ENCODE measurements around the gene CLTCL1.

CLTCL1 gene

DNA sequence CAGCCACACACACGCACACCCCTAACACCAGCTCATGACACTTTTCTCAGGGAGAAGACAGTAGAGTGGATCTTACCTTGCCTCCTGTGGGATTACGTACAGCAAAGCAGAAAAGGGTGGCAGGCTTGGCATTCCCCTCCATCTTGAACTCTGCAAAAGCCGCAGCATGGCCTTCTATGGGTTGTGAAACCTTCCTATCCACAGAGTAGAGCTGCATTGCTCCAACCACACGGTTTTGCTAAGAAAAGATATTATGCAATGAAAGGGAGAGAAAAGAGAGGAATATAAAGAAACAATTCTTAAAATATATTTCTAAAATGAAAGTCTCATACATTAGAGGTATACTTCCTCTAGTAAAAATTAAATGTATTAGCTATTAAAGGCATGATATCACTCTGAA lies 48.8 kb downstream of the CLTCL1 start:
- peak; percentile 83 for DNase-seq

DNA sequence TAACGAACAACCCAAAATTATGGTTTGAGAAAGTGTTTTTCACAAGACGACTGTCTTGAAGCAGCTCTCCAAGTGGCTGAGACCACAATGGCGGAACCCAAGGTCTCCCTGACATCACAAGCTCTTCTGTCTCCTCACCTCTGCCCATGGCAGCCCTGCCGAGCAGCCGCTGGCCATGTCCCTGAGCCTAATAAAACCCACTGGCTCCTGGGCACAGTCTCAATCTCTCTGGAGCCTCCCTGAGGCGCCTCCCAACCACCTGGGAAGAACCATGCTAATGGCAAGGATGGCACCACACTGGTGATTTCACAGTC lies 50.0 kb downstream of the CLTCL1 start:
- no peak for DNase-seq

DNA sequence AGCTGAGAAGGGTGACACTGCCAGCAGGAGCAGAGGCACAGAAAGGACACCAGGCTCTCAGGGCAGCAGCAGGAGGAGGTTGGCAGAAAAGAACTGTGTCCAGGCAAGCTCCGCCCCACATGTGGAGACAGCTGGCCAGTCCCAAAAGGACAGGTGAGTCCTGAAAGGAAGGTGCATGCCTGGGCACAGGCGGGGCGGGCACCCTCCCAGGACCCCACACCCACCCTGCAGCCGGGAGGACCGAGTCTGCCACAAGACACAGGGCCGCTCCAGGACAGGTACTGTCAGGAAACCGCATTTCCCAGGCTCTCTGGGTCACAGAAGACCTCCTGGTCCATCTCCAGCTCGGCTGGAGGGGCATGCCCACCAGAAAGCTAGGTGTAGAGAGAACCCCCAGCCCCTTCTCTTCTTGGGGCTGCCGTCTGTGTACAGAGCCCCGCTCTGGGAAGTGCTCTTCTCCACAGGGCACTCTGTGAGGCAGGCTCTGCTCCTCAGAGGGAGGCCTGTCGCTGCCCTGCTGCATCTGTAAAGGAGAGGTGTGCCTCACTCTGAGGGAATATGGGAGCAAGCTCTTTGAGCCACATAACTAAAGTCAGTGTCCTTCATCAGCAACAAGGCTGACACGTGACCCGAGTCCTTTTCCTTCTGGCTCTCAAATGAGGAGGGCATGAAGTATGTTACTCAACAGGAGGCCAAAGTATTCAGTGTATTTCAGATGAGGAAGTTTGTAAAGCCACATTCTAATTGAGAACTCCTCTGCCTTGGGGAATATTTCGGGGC lies 50.5 kb downstream of the CLTCL1 start:
- DNase-seq, result peak; percentile 87

DNA sequence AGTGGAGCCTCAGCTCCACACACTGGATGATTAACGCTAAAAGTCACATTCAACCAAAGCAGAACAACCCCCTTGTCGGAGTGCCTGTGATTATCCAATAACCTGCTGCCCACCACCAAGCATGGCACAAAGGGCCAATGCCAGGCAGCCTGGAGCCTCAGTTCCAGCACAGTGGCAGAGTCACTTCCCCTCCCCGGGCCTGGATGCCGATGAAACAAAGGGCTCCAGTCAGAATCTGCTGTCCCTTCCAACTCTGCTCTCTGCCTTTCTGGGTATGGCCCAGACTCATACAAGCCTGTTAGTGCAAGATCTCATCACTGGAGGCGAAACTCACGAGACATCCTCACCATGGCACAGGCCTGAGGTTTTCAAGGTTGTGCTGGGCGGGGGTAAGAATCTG lies 52.1 kb downstream of the CLTCL1 start:
- no peak for DNase-seq

DNA sequence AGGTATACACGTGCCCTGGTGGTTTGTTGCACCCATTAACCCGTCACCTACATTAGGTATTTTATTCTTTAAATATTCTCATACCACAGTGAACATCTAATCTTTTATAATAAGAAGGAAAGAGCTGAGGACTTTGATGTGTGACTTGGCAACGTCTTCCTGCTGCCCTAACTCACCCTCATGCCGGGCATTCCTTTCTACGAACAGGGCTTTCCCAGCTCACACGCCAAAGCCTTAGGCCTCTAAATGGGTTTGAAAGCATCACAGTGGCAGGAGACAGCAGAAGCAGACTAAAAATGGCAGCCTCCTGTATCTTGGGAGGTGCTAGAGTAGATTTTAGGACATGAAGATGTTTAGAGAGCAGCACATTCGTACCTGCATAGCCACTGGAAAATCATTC lies 52.6 kb downstream of the CLTCL1 start:
- no peak for DNase-seq

DNA sequence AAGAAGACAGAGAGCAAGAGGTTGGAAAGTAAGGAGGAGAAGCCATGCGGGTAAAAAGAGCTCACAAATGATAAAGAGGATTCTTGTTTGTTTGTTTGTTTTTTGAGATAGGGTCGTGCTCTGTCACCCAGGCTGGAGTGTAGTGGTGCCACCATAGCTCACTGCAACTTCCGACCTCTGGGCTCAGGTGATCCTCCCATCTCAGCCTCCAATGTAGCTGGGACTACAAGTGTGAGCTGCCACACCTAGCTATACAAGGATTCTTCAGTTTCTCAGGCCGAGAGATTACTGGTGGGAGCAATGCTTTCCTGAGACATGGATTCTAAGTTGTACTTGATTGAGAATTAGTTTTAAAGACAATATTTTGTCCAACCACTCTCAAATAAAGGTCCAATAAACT lies 55.6 kb downstream of the CLTCL1 start:
- DNase-seq, result no peak

DNA sequence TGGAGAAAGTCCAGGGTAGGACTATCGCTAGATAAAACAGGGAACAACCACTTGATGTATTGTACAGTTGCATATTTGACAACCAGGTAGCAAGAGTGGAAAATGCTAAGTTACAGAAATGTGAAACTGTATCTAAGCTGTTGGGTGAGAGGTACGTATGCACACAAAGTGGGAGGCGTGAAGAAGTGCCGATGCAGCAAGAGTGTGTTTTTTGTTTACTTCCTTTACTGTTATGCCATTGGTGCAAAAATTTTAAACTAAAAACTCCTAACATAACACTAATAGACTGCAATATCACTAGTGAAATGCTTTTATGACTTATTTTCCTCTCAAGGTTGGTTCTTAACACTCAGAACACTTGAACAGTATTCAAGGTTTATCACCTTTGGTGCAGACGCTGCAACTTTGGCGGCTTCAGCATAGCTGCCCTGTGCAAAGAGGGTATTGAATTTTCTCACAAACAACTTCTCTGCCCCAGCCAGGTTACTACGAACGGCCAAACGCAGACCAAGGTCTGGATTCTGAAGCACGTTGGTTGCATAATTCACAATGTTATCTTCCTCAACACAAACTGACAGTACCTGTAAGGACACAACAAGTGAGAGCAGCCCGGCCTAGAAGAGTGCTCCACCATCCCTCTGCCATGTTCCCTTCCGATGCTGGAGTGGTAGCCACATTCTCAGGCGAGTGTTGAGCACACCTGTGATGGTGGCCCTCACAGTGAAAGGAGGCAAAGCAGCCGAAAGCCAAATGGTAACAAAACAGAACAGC lies 57.2 kb downstream of the CLTCL1 start:
- no peak for DNase-seq

DNA sequence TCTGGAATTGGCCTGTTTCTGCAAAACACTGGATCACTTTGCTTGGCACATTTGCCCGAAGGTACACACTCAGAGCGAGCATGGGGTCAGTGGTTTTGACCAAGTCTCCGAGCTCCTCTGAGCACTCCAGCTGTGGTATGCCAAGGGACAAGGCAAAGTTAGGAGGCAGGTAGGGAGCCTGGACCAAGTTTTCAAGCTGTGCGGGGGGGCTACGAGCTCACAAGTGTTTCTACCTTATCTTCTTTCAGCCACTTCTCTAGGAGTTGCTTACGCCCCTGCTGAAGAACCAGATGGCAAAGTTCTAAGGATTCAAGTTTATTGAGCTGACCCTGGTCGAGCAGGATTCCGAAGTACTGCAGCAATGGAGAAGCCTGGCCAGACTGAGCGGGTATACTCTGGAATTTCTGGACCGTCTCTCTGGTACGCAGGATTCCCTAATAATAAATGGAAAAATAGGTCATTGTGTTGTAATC lies 58.3 kb downstream of the CLTCL1 start:
- no peak for DNase-seq

DNA sequence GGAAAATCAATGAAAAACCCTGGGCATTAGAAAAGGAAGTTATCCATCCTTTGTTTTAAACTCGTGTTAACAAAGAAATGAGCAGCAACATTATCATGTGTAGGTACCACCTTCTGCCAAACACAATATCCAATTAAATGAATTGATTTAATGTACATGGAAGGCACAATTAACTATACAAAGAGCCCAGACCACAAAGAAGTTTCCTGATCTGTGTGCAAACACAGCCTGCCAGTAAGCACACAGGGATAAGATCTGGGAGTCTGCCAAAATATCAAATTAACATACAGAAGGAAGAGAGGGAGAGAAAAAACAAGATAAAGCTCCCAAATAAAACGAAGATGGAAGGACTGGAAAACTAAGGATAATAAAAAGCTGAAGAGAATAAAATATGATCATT lies 58.9 kb downstream of the CLTCL1 start:
- no peak for DNase-seq

DNA sequence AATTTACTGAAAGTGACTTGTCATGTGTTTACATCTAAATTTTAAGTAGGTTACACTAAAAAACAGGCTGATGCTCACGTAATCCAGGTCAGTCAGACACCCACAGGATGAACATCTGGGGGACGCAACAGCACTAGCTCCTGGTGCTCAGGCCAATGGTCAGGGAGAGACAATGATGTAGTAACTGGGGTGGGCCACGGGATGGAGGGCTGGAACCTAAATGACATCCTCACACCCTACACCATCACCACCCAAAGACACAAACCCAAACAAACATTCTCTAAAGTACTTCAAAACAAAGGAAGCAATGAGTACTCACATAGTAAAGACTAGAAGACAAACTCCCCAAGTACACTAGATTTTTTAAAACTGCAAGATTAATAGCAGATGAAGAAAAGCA lies 59.5 kb downstream of the CLTCL1 start:
- no peak for DNase-seq

DNA sequence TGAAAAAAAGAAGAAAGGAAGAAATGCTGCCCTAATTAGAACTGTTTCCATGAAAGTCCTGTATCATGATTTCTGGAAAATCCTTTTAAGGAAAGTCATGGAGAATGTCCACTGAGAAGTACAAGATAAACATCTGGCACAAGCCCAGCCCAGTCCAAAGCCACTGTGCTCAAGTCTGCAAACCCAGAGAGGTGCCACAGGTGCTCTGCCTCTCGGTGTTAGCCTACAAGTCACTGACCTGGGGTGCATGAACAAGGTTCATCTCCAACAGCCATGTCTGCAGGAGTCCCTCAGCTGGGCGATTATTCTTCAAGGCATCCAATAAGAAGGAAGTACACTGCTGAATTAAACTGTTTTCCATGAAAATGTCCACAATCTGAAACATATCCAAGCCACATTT lies 61.9 kb downstream of the CLTCL1 start:
- no peak for DNase-seq

DNA sequence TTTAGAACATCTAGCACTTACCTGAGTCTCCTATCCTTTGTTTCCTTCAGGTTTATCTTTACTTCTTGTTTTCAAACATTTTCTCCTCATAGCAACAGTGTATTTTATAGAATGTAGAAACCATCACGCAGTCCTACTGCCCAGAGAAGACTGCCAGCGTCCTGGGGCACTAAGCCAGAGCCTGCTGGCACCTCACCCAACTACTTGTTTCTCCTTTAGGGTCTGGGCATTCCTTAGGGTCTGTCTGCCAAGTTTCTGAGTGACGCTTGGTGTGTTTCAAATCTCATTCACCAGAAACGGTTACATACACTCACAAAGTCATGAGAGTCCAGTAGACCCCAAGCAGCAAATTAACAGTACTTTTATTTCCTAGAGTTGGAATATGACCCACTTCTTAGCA lies 63.3 kb downstream of the CLTCL1 start:
- DNase-seq, result no peak

DNA sequence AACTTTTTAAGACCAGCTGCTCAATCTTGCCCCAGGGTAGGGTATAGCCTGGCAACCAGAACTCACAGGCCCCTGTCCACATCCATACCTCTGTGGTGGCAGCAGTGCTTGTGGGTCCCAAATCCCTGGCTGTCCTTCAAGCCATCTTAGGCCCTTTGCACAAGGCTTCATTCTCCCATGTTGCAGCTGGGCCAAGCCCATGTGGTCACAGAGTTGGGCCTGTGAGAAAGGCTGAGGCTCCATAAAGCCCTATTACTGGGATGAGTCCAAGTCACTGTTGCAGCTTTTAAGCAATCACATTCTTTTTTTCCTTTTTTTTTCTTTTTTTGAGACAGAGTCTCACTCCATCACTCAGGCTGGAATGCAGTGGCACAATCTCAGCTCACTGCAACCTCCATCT lies 65.1 kb downstream of the CLTCL1 start:
- no peak for DNase-seq

DNA sequence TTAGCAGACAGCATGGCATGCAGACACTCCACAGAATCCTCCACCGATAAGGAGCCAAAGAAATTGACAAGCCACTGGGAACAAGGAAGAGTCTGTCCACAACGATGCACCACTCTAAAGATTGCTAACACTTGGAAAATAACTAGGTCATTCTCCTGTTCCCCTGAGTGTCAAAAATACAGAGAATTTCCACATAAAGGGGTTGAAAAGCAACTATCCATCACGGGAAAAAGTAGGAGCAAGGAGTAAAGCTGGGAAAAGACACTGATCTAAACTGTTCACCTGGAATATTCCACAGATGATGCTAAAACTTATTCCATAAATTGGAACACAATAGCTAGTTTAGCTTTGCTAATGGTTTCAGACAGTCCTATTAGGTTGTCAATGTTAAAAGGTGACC lies 66.0 kb downstream of the CLTCL1 start:
- no peak for DNase-seq

DNA sequence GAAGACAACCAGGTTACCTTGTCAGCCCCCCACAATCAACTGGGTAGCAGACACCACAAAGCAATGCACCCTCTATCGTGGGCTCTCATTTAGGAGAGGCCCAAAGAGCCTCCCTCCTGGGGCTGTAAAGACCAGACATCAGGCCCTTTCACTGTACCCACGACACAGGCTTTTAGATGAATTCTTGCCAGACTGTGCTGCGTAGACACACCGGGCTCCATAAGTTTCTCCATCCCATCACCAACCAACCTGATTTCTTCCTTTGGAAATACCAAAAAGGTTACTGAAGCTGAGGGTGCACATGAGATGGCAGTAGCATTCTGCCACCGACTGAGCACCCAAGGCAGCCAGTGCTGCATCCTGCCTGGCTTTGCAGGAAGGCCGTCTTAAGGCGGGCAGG lies 66.5 kb downstream of the CLTCL1 start:
- DNase-seq, result no peak

DNA sequence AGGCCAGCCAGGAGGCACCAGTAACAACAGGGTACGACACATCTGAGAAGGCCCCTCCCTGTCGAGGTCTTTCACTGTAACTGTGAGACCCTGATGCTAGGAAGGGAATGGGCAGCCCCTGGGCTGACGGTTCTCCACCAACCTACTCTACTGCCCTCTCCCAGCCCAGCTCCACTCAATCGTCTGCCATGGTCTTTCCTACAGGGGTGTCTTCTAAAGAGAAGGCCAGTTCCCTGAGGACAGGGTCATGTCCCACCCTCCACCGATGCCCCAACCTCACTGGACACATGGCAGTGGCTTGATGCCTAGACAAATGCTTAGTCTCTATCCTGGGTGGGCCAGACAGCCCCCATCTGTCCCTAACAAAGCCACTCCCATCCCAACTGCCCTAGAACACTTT lies 67.0 kb downstream of the CLTCL1 start:
- no peak for DNase-seq

DNA sequence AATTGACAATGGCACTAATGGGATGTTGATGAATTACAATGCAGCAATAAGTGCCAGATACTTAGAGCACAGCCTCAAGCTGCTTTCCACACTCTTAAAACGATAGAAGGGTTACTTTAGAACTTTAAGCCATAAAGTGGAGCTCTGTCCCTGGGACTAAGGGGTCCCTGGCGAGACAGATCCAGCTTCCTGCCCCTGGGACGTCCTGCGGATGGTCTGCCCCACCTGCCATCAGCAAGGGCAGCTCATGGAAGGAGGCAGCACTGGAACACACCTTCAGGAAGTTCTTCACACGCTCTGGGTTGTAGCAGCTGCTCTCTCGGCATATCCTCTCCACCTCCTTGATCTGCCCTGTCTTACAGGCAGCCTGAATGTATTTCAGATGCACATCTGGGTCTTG lies 67.9 kb downstream of the CLTCL1 start:
- no peak for DNase-seq

DNA sequence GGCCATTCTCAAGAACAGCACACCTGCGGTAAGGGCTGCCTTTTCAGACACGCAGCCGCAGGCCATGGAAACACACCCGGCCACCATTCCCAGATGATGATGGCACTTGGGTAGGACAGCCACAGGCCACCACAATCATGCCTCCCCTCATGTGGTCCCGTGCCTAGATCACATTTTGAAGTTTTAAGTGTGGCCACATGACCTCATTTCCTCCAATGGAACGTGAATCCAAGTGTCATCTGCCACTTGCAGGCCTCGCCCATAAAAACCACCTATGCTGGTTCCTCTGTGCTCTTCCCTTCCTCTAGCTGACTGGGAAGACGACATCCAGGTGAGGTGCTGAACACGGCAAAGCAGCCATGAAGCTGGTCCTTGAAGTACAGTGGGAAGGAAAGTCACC lies 68.4 kb downstream of the CLTCL1 start:
- DNase-seq, result no peak

DNA sequence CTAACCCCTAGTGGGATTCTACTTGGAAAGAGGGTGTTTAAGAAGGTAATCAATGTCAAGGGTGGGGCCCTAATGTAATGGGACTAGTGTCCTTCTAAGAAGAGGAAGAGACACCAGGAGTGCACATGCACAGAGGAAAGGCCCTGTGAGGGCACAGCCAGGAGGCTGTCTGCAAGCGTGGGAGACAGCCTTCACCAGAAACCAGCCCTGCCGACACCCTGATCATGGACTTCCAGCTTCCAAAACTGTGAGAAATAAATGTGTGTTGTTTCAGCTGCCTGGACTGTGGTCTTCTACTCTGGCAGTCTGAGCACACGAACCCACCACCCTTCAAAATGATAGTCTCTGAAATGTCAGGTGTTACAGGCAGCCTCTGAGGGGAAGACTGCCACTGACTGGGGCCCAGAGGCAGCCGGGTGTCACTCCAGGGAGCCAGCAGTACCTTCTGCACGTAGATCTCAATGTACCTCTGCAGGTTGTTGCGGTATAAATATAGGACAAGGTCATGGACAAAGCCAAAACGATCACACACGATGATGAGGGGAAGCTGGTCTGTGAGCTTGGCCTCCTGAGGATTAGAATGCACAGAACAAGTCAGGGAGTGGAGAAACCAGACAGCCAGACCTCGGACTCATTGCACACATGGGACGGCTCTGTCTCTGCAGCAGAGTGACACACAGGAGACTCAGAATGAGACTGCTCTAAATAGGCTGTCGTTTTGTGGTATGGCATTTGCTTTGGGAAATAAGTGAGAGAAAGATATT lies 69.1 kb downstream of the CLTCL1 start:
- DNase-seq, result no peak

DNA sequence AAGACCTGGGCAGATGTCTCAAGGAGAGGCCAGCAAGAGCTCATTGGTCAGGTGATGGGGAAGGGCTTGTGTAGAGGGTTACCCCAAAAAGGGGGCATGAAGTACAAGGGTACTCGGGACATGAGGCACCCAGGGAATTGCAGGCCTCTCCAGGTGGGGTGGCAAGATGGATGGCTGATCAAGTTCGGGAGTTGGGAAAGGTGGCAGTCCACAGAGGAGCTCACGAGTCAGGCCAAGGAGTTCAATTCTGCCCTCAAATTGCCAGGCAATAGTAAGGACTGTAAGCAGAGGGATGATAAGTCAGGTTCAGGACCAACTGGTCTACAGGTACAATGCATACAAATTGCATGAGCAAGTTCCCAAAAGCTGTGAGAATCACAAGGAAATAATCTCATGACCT lies 70.7 kb downstream of the CLTCL1 start:
- DNase-seq, result no peak

DNA sequence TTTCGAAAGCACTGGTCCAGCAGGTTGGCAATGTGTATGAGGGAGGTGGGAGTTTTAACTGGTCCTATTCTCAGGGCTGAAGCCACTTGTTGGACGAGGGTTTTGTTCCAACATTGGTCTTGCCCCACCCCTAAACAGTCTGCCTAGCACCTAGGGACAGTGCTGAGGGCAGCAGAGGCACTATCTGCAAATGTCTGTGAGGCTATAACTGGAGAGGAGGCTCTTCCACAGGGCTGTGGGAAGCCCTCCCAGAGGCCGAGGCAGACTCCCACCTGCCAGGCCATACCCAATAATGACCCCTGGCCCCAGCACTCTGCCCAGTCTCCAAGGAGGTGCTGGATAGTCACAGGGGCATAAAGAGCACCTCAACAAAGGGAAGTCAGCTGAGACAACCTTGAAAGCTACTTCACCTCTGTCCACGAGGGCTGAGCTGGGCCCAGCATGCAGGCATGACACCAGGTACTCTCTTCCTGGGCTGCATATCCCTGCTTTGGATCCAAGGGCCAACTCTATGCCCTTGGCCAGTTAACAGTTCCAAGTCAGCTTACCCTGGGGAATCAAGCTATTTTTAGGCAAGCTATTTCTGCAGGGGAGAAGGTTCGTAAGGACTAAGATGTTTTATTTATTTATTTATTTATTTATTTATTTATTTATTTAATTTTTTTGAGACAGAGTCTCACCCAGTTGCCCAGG lies 72.8 kb downstream of the CLTCL1 start:
- no peak for DNase-seq

DNA sequence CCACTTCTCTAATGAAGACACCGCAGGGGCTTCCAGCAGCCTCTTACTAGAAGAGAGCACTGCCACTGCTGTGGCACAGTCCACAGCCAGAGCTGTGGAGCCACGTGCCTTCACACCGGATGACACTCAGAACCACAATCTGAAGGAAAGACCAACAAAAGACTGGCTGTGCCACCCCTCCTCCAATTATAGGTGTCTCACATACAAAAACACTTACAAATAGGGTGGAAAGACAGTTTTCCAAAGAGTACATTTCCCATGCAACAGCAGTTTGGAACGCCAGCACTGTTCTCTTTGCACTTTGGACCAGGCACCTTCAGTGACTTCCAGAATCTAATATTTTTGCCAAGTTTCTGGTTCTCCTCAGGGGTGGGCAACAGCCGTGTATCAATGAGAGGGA lies 74.9 kb downstream of the CLTCL1 start:
- no peak for DNase-seq

DNA sequence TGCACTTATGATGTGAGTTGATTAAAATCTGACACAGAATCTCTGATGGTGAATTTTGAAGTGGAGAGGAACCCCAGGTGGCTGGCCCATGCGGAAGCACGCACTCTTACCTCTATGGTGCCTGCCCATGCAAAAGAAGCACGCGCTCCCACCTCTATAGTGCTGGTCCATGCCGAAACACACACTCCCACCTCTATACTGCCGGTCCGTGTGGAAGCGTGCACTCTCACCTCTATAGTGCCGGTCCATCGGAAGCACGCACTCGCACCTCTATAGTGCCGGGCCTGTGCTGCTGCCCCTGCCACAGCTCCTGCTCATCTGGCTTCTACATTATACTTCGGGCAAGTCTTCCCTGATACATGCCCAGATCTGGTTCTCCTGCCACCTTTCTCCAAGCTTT lies 76.2 kb downstream of the CLTCL1 start:
- DNase-seq, result no peak
